Activated gamma-delta T cell (primary cell): ENCODE results near the gene RITA1.

Experiments
- DNase-seq: peaks from one replicate; lab custom pipeline; 2025; lab: John Stamatoyannopoulos, UW

RITA1 gene

GRCh38 chr12:113179023-113179422 is 6.5 kb upstream of the RITA1 start:
- DNase-seq = no peak

GRCh38 chr12:113180333-113180732 is 5.2 kb upstream of the RITA1 start:
- DNase-seq = no peak

DNA sequence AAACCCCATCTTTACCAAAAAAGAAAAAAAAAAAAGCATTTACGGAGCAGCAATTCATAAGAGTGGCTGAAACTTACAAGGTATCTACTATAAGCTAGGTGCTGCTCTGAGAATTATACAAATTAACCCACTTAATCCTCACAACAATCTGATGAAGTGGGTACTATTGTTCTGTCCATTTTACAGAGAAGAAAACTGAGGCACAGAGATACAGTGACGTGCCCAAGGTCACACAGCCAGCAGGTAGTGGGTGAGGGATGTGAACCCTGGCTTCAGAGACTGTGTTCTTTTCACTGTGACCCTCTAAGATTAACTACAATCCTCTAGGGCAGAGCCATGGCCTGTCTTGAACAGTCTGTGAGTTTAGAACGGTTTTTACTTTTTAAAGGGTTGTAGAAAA is 3.5 kb upstream of the RITA1 start:
- no peak for DNase-seq

DNA sequence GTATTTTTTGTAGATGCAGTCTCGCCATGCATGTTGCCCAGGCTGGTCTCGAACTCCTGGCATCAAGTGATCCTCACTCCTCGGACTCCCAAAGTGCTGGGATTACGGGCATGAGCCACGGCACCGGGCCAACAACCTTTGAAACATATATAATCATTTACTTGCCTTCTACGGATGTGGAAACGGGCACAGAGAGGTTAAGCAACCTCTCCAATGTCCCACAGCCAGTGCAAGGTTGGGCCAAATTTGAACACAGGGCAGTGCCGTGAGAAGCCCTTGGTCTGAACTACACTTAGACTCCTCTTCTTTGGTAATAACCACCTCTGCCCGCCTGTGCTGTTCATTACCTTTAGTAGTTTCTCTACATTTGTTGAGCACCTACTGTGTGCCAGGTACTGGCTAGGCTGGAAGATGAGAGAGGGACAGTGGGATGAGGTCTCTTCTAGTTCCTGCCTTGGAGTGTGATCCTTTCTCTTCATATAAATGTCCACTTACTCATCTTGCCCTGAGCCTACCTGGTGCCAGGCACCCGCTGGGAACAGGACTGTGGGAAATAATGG is 2.4 kb upstream of the RITA1 start:
- DNase-seq = no peak

GRCh38 chr12:113184098-113184899 is 1.2 kb upstream of the RITA1 start:
- DNase-seq = no peak

- DNase-seq = peak; percentile 56
Measured at GRCh38 chr12:113184900-113185179, 681 bp upstream of the RITA1 start.

GRCh38 chr12:113186033-113186365 is 478 bp downstream of the RITA1 start:
- DNase-seq = no peak

- no peak for DNase-seq
Measured at GRCh38 chr12:113186666-113187325, 1.3 kb downstream of the RITA1 start.

DNA sequence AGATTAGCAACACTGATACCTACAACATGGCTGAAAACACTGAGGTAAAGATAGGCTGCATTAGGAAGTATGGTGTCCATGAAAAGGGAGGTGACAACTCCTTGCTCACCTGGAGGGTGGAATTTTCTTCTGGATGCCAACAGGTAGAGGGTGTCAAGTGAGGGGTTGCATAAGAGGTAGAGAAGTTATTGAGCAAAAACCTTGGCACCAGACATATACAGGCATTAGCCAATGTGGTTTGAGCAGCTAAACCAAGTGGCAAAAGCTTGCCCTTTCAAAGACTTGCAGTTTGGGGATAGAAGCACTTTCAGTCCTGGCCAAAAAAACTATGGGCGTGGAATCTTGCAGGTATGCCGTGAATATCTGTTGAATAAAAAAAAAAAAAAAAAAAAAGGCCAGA is 3.8 kb downstream of the RITA1 start:
- DNase-seq = no peak

- DNase-seq = no peak
Measured at GRCh38 chr12:113190761-113191160, 5.2 kb downstream of the RITA1 start.

DNA sequence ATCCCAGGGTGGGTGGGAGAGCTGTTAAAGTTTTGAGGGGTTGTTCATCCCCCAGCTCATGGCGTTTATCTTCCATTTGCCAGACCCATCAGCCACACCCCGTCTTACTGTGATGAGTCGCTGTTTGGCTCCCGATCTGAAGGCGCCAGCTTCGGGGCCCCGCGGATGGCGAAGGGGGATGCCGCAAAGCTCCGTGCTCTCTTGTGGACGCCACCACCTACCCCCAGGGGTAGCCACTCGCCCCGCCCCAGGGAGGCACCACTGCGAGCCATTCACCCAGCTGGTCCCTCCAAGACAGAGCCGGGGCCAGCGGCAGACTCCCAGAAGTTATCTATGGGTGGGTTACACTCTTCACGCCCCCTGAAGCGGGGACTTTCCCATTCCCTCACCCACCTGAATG is 5.7 kb downstream of the RITA1 start:
- DNase-seq = no peak

GRCh38 chr12:113194971-113195391 is 9.5 kb downstream of the RITA1 start:
- DNase-seq = no peak

DNA sequence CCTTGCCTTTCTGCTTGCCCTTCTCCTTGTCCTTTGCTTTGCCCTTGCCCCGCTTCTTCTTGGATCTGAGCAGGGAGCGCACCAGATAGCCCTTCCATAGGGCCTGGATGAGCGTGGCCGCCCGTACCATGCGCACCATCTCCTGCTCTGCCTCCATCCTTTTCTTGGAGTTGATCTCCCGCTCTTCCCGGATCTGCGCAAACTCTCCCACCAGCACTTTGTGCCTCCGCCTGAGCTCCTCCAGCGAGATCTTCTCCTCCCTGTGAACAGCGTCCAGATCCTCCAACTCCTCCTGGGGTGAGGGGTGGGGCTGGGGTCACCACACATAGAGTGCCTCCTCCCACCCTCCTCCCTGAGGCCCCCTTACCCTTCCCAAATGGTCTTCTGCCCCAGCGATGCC is 10.1 kb downstream of the RITA1 start:
- no peak for DNase-seq

DNA sequence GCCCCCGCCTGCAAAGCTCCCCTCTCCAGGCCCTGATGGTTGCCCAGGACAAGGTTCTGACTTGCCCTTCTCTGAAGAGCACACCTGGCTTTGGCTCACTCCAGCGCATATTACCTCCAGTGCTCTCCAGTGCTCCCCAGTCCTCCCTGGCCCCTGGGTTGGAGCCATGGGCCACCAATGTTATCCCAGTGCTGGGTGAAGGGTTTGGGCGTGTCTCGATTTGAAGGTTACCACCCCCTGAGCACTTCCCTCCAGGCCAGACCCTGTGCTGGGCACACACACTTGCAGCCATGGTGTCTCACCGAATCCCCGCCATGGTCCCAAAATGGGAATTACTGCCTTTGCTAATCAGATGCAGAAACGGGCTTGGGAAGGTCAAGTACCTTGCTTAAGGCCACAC is 11.1 kb downstream of the RITA1 start:
- DNase-seq = no peak

- DNase-seq = no peak
Measured at GRCh38 chr12:113196990-113197389, 11.5 kb downstream of the RITA1 start.

GRCh38 chr12:113197518-113198077 is 12.1 kb downstream of the RITA1 start:
- DNase-seq = no peak

DNA sequence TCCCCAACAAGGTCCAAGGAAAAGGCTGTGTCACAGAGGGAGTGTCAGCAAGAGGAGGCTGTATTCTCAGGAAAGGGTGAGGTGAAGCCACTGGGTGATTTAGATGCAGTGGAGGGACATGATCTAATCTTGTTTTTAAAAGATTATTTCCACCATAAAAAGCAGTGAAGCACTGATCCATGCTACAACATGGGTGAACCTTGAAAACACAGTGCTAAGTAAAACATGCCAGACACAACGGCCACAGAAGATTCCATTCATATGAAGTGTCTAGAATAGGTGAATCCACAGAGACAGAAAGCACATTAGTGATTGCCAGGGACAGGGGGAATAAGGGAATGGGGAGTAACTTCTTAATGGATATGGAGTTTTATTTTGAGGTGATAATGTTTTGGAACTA is 12.8 kb downstream of the RITA1 start:
- DNase-seq = no peak

GRCh38 chr12:113200021-113200797 is 14.7 kb downstream of the RITA1 start:
- DNase-seq = no peak

DNA sequence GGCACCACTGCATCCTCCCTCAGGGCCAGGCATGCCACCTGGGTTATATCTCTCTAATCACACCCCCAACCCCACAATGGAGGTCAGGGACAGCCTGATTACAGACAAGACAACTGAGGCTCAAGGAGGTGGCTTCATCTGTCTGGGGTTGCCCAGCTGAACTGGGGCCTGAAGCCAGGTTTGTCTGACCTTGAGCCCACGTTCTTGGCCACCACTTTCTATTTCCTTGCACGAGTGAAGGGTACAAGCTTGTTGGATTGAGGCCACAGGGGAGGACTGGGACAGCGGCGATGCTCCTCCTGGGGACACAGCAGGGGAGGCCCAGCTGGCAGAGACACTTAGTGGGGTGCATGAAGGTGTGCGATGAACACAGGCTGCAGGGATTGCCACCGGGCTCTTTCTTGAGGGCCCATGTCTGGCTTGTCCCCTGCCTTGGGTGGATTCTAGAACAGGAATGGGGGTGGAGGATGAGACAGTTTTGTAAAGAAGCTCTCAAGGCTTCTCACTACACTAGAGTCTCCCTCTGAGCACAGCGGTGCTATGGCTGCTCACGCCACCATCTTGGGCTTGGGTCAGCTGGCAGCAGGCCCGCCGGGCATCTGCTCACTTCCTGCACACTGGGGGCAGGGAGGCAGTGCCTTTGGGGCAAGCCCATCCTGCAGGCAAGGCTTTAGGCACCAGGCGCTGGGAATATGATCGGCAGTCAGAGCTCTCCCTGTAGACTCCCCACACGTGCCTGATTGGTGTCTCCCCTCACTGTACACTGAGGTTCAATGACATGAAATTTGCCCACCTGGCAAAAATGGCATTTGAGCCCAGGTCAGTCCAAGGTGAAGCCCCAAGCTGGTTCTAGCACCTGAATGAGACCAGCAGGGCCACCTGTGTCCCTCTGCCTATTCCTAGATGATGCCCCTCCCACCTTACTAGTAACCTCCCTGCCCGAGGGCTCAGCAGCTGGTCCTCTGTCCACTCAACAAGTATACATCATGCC is 16.0 kb downstream of the RITA1 start:
- no peak for DNase-seq

GRCh38 chr12:113202300-113203075 is 17.0 kb downstream of the RITA1 start:
- no peak for DNase-seq
